ENCODE measurements around the gene PRKCB.

- TF ChIP-seq CTCF (IDR thresholded peaks at IDR 0.05): no peak
- no peak for TF ChIP-seq POLR2A (IDR thresholded peaks at IDR 0.05)
These were observed 105.2 kb downstream of the PRKCB start for GRCh38 chr16:23941025-23941424.
